CD4-positive, alpha-beta T cell treated with Interferon alpha-2 for 1 hour (primary cell): ENCODE measurements around the gene DPPA3.

Experiments used
- DNase-seq, 2 donors: peaks; one replicate each; pipeline ENCODE4 v3.0.0-alpha.2; 2020 to 2022

Gene DPPA3

GRCh38 chr12:7731486-7731885 lies 20.3 kb downstream of the DPPA3 start:
- no peak for DNase-seq

GRCh38 chr12:7732993-7733392 lies 21.8 kb downstream of the DPPA3 start:
- no peak for DNase-seq

GRCh38 chr12:7747246-7747645 lies 36.0 kb downstream of the DPPA3 start, which contains the start of gene CLEC4C:
TSS of gene CLEC4C (minus strand) at chr12:7747375. CDS start at chr12:7747348, 27 bp downstream.
- DNase-seq = no peak

- no peak for DNase-seq
Measured at GRCh38 chr12:7748852-7749251, 37.6 kb downstream of the DPPA3 start.

- no peak for DNase-seq
Measured at GRCh38 chr12:7749442-7749841, 38.2 kb downstream of the DPPA3 start.

- DNase-seq = no peak
Measured at GRCh38 chr12:7750350-7750749, 39.1 kb downstream of the DPPA3 start.

GRCh38 chr12:7751394-7751793 lies 40.2 kb downstream of the DPPA3 start:
- DNase-seq = no peak

GRCh38 chr12:7751941-7752922 lies 41.0 kb downstream of the DPPA3 start:
- DNase-seq = peak in 1 of 2 donors; percentile 4

GRCh38 chr12:7755668-7756067 lies 44.4 kb downstream of the DPPA3 start:
- peak in 1 of 2 donors; percentile 49 for DNase-seq

GRCh38 chr12:7756993-7757392 lies 45.8 kb downstream of the DPPA3 start:
- DNase-seq = no peak

GRCh38 chr12:7758766-7759140 lies 47.5 kb downstream of the DPPA3 start:
- DNase-seq = no peak
